HepG2 (cell line): ENCODE data around the gene C1orf159. TPM values are rescaled to one million over a fixed set of nuclear protein-coding genes. Genes with fewer than 3 reads are reported as not detected.

ENCODE experiments used
- ATAC-seq: fragments of 200-7000 bp; cut with Tn5 transposase; 3 replicates; pipeline ENCODE4 v1.9.1; 2020; ENCODE audit warnings: mild to moderate bottlenecking, moderate library complexity
- BruUV-seq: library from RNA; stranded (reverse); fragments of 400-500 nt; replicated peaks from 2 replicates; lab custom pipeline; 2021; lab: Mats Ljungman, UMichigan
- CTCF ChIA-PET: fragments of 300-600 bp; formaldehyde crosslinking; extraction: SDS; loops from one replicate; lab custom pipeline; 2021; ENCODE audit warnings: low total read pairs, inconsistent platforms, low intra/inter-chr PET ratio; lab: Yijun Ruan, JAX
- POLR2A ChIA-PET: fragments of 350-600 bp; sonication (Branson Sonifier 250); formaldehyde crosslinking; loops from one replicate; lab custom pipeline; 2020; ENCODE audit warnings: antibody characterized with exemption, inconsistent platforms; lab: Yijun Ruan, JAX
- DNase-seq: peaks from one replicate; pipeline ENCODE4 v3.0.0-alpha.2; 2015; ENCODE audit warnings: low spot score
- FAIRE-seq: peaks from 3 replicates; lab custom pipeline; 2011; peaks lifted over from hg19 to GRCh38; lab: Jason Lieb, UNC
- H2AFZ ChIP-seq: one replicate; pipeline ENCODE4 v1.6.1; 2011; ENCODE audit warnings: low read length, inconsistent platforms
- H3K27ac ChIP-seq: fragments of 300-600 bp; 3 replicates; pipeline ENCODE4 v1.8.0; 2011; ENCODE audit warnings: mixed run types, mild to moderate bottlenecking, mixed read lengths, low read length, inconsistent platforms; ENCODE audit not compliant: insufficient read depth; ENCODE audit errors: extremely low read length
- H3K27me3 ChIP-seq, 2 experiments: fragments of 200-600 bp in 1 of 2; 2 replicates in 1 of 2; 3 replicates in 1 of 2; pipeline versions ENCODE4 v1.6.0 to v1.8.0; 2011; ENCODE audit warnings: low read length in 2 of 2, mild to moderate bottlenecking in 2 of 2, moderate library complexity in 2 of 2, inconsistent platforms in 1 of 2; ENCODE audit not compliant: insufficient read depth in 2 of 2, control insufficient read depth in 1 of 2
- H3K36me3 ChIP-seq, 2 experiments: fragments of 200-600 bp in 1 of 2; replicated peaks in 1 of 2; 2 replicates in 1 of 2; 3 replicates in 1 of 2; pipeline versions ENCODE4 v1.5.1 to v1.8.0; 2011; ENCODE audit warnings: low read length in 2 of 2, inconsistent platforms in 1 of 2; ENCODE audit not compliant: insufficient read depth in 2 of 2, control insufficient read depth in 1 of 2
- H3K4me1 ChIP-seq: 2 replicates; pipeline ENCODE4 v1.5.1; 2012; ENCODE audit warnings: low read length, inconsistent platforms; ENCODE audit not compliant: insufficient read depth
- H3K4me2 ChIP-seq: 2 replicates; pipeline ENCODE4 v1.6.0; 2011; ENCODE audit warnings: low read depth, low read length, inconsistent platforms
- H3K4me3 ChIP-seq, 3 experiments: fragments of 200-600 bp in 1 of 3; sonication (generic), shearing (Covaris generic) in 1 of 3; replicated peaks in 1 of 3; 2 replicates each; pipeline ENCODE4 v1.5.1; 2011 to 2016; ENCODE audit warnings: low read length in 3 of 3, inconsistent platforms in 2 of 3, low read depth in 2 of 3, mild to moderate bottlenecking in 2 of 3, control low read depth in 1 of 3, mixed read lengths in 1 of 3; ENCODE audit not compliant: insufficient read depth in 1 of 3
- H3K79me2 ChIP-seq: one replicate; pipeline ENCODE4 v1.6.1; 2011; ENCODE audit warnings: low read length, inconsistent platforms; ENCODE audit not compliant: insufficient read depth
- H3K9ac ChIP-seq: 2 replicates; pipeline ENCODE4 v1.6.0; 2011; ENCODE audit warnings: mild to moderate bottlenecking, low read depth, low read length, inconsistent platforms; ENCODE audit not compliant: insufficient read depth
- H3K9me3 ChIP-seq: 2 replicates; pipeline ENCODE4 v1.5.1; 2012; ENCODE audit warnings: mild to moderate bottlenecking, low read length
- H4K20me1 ChIP-seq: 2 replicates; pipeline ENCODE4 v1.6.0; 2011; ENCODE audit warnings: inconsistent platforms, mild to moderate bottlenecking, low read length, moderate library complexity; ENCODE audit not compliant: insufficient read depth
- ARNT2 ChIP-seq: sonication (generic); formaldehyde crosslinking; IDR thresholded peaks from 2 replicates; pipeline ENCODE4 v1.8.0; 2022; ENCODE audit warnings: mild to moderate bottlenecking, low read depth, missing genetic modification reagents, moderate library complexity
- FOSL1 ChIP-seq: sonication (generic); formaldehyde crosslinking; IDR thresholded peaks from 2 replicates; pipeline ENCODE4 v1.9.0; 2021; ENCODE audit warnings: missing genetic modification reagents, borderline replicate concordance
- KDM5B ChIP-seq: sonication (generic); formaldehyde crosslinking; IDR thresholded peaks from 2 replicates; pipeline ENCODE4 v1.4.0; 2020; ENCODE audit warnings: missing genetic modification reagents, mild to moderate bottlenecking, borderline replicate concordance
- LCORL ChIP-seq, 2 experiments: fragments of 450-650 bp in 1 of 2; sonication (generic) in 1 of 2; formaldehyde crosslinking in 1 of 2; IDR thresholded peaks; 2 replicates each; pipeline versions ENCODE4 v1.5.0 to v1.6.1; 2017 to 2020; ENCODE audit warnings: antibody characterized with exemption in 1 of 2, missing genetic modification reagents in 1 of 2
- ZFP37 ChIP-seq: sonication (generic); formaldehyde crosslinking; IDR thresholded peaks from 2 replicates; pipeline ENCODE4 v1.4.0; 2020; ENCODE audit warnings: missing genetic modification reagents, borderline replicate concordance
- ZNF138 ChIP-seq: sonication (generic); formaldehyde crosslinking; IDR thresholded peaks from 2 replicates; pipeline ENCODE4 v1.5.0; 2020; ENCODE audit warnings: mild to moderate bottlenecking, low read depth, missing genetic modification reagents
- ZNF207 ChIP-seq: fragments of 450-650 bp; IDR thresholded peaks from 2 replicates; pipeline ENCODE4 v1.6.1; 2016; ENCODE audit warnings: antibody characterized with exemption, borderline replicate concordance
- ZNF510 ChIP-seq: sonication (generic); formaldehyde crosslinking; IDR thresholded peaks from 2 replicates; pipeline ENCODE4 v1.4.0; 2020; ENCODE audit warnings: low read depth, mild to moderate bottlenecking, missing genetic modification reagents
- ZNF574 ChIP-seq: sonication (generic); formaldehyde crosslinking; IDR thresholded peaks from 2 replicates; pipeline ENCODE4 v1.4.0; 2020; ENCODE audit warnings: missing genetic modification reagents
- ZNF691 ChIP-seq: sonication (generic); formaldehyde crosslinking; IDR thresholded peaks from 2 replicates; pipeline ENCODE4 v1.4.0; 2020; ENCODE audit warnings: missing genetic modification reagents, low read depth, mild to moderate bottlenecking, borderline replicate concordance
- ZNF781 ChIP-seq: sonication (generic); formaldehyde crosslinking; IDR thresholded peaks from 2 replicates; pipeline ENCODE4 v1.5.1; 2020; ENCODE audit warnings: borderline replicate concordance, mild to moderate bottlenecking, missing genetic modification reagents; ENCODE audit errors: not compliant biosample characterization
- WGBS: methylation state at CpG from one replicate; pipeline ENCODE4 v1.1.6; 2017; ENCODE audit warnings: low lambda C conversion rate; 5-methylcytosine and 5-hydroxymethylcytosine counted together
- in situ Hi-C: cut with HindIII; loops from 2 replicates; pipeline ENCODE4 v1.10.0; 2017; ENCODE audit warnings: low pct_unique_long_range_greater_than_20kb; ENCODE audit not compliant: extremely low pct_ligation_motif_present
- intact Hi-C: fragments of 100-400 bp; cut with micrococcal nuclease; formaldehyde crosslinking; loops from one replicate; pipeline ENCODE4 v1.10.0; 2022; ENCODE audit not compliant: unreplicated experiment
- polyA plus RNA-seq, 8 experiments: library from polyadenylated mRNA; depleted of rRNA in 3 of 8; stranded (reverse) in 7 of 8; unstranded in 1 of 8; fragments of >200 nt; fragmentation: Illumina TruSeq in 4 of 8; extraction: Trizol in 4 of 8; gene quantifications; 2 replicates each; pipeline versions ENCODE4 v1.2.1 to v1.2.3, GENCODE V29; 2011 to 2016; ENCODE audit warnings: low read depth in 4 of 8, missing spikeins in 1 of 8, mixed read lengths in 1 of 8; ENCODE audit not compliant: insufficient read depth in 1 of 8
- total RNA-seq, 5 experiments: library from RNA; depleted of rRNA; stranded (reverse); fragments of >200 nt; fragmentation: Illumina TruSeq; extraction: Trizol; gene quantifications; 2 replicates each; pipeline ENCODE4 v1.2.3, GENCODE V29; 2016; ENCODE audit warnings: low read depth in 1 of 5

Gene C1orf159
- total and polyA plus RNA-seq, 2 of the 13 experiments (the other 11 are each of a cell fraction or from before 2014, with no cell fraction given): 3.8 to 6.7 TPM

GRCh38 chr1:1100296-1100695 lies 15.6 kb downstream of the C1orf159 start:
- ATAC-seq: no peak
- intact Hi-C loops: no loop called here
- no peaks in the 10 kb centered on the region for H4K20me1 ChIP-seq
- DNase-seq: no peak
- no peak overlapping the region for H3K27ac ChIP-seq
- CTCF ChIA-PET: no interaction called here
- H3K36me3 ChIP-seq: no peaks in the 10 kb centered on the region
- H3K9ac ChIP-seq: no peak overlapping the region
- no peak overlapping the region for H3K4me2 ChIP-seq
- BruUV-seq: no TSS peak
- 88% methylated on average over 11 of the region's 11 CpGs for WGBS
- TF ChIP-seq ZNF138 (no peak), ARNT2 (no peak), ZFP37 (CRISPR knock-in tag) (no peak), ZNF510 (no peak), ZNF781 (CRISPR knock-in tag) (no peak), KDM5B (no peak), ZNF207 (no peak), ZNF691 (CRISPR knock-in tag) (no peak), ZNF574 (CRISPR knock-in tag) (no peak), FOSL1 (CRISPR knock-in tag) (no peak), LCORL (IDR thresholded peaks at IDR 0.05) (no peak), LCORL (CRISPR knock-in tag; IDR thresholded peaks at IDR 0.05) (no peak)
- TF ChIP-seq, all 625 proteins: peak for 0
- no peaks in the 10 kb centered on the region for H3K9me3 ChIP-seq
- no peak for FAIRE-seq
- in situ Hi-C loops: no loop called here
- no peaks in the 10 kb centered on the region; a peak in 1 of 5 replicates for H3K27me3 ChIP-seq
- H3K4me1 ChIP-seq: peaks cover 10% of the 10 kb centered on the region
- H3K4me3 ChIP-seq: no peak overlapping the region
- H3K79me2 ChIP-seq: no peaks in the 10 kb centered on the region
- H2AFZ ChIP-seq: no peak overlapping the region
- POLR2A ChIA-PET: no interaction called here
